Measurements from ENCODE around the gene DGKZ. TPM values are rescaled to one million over a fixed set of nuclear protein-coding genes. Genes with fewer than 3 reads are reported as not detected.
A peak's percentile ranks its signal among the peaks of the same experiment; 100 is the strongest.

DGKZ gene
- total RNA-seq, 1 donor from 2014 or later: 127 TPM

- Mint-ChIP-seq H3K36me3 (ENCODE audit: low read depth, unreplicated experiment) (peaks cover 32% of the 10 kb centered on the region), H3K27me3 (ENCODE audit: unreplicated experiment) (peaks cover 4% of the 10 kb centered on the region), H3K4me1 (ENCODE audit: unreplicated experiment) (no peaks in the 10 kb centered on the region), H3K4me3 (ENCODE audit: unreplicated experiment) (no peak overlapping the region), H3K9me3 (ENCODE audit: unreplicated experiment) (no peaks in the 10 kb centered on the region), H3K27ac (ENCODE audit: unreplicated experiment) (no peak overlapping the region)
- no peak for TF ChIP-seq CTCF (IDR thresholded peaks at IDR 0.05; ENCODE audit: unreplicated experiment)
- DNase-seq (ENCODE audit: low spot score): no peak
These were observed 56.0 kb downstream of the DGKZ start for GRCh38 chr11:46402957-46403902.

GRCh38 chr11:46404476-46405017 lies 57.3 kb downstream of the DGKZ start:
- H3K36me3 Mint-ChIP-seq (ENCODE audit: low read depth, unreplicated experiment): peaks cover 32% of the 10 kb centered on the region
- no peaks in the 10 kb centered on the region for H3K9me3 Mint-ChIP-seq (ENCODE audit: unreplicated experiment)
- no peak for DNase-seq (ENCODE audit: low spot score)
- H3K27me3 Mint-ChIP-seq (ENCODE audit: unreplicated experiment): peaks cover 5% of the 10 kb centered on the region
- no peak overlapping the region for H3K27ac Mint-ChIP-seq (ENCODE audit: unreplicated experiment)
- H3K4me3 Mint-ChIP-seq (ENCODE audit: unreplicated experiment): no peak overlapping the region
- no peak for TF ChIP-seq CTCF (IDR thresholded peaks at IDR 0.05; ENCODE audit: unreplicated experiment)
- no peaks in the 10 kb centered on the region for H3K4me1 Mint-ChIP-seq (ENCODE audit: unreplicated experiment)

GRCh38 chr11:46407635-46408034 lies 60.4 kb downstream of the DGKZ start:
- Mint-ChIP-seq H3K27ac (ENCODE audit: unreplicated experiment) (no peak overlapping the region), H3K4me3 (ENCODE audit: unreplicated experiment) (peak overlapping the region; percentile 28), H3K27me3 (ENCODE audit: unreplicated experiment) (peaks cover 11% of the 10 kb centered on the region), H3K4me1 (ENCODE audit: unreplicated experiment) (no peaks in the 10 kb centered on the region), H3K36me3 (ENCODE audit: low read depth, unreplicated experiment) (peaks cover 22% of the 10 kb centered on the region), H3K9me3 (ENCODE audit: unreplicated experiment) (no peaks in the 10 kb centered on the region)
- TF ChIP-seq CTCF (IDR thresholded peaks at IDR 0.05; ENCODE audit: unreplicated experiment): no peak
- DNase-seq (ENCODE audit: low spot score): no peak

- DNase-seq (ENCODE audit: low spot score): no peak
- Mint-ChIP-seq H3K27me3 (ENCODE audit: unreplicated experiment) (peaks cover 11% of the 10 kb centered on the region), H3K4me3 (ENCODE audit: unreplicated experiment) (no peak overlapping the region), H3K27ac (ENCODE audit: unreplicated experiment) (no peak overlapping the region), H3K4me1 (ENCODE audit: unreplicated experiment) (no peaks in the 10 kb centered on the region), H3K36me3 (ENCODE audit: low read depth, unreplicated experiment) (peaks cover 18% of the 10 kb centered on the region), H3K9me3 (ENCODE audit: unreplicated experiment) (no peaks in the 10 kb centered on the region)
- no peak for TF ChIP-seq CTCF (IDR thresholded peaks at IDR 0.05; ENCODE audit: unreplicated experiment)
These were observed 61.2 kb downstream of the DGKZ start for GRCh38 chr11:46408407-46408986.

All from endothelial cell (in vitro differentiated cells).